HG03460 (cell line): ENCODE measurements around the gene PHYKPL.

Experiments used
- ATAC-seq: cut with Tn5 transposase; IDR thresholded peaks from one replicate; pipeline ENCODE4 v1.9.1; 2021; ENCODE audit not compliant: unreplicated experiment

Gene PHYKPL

DNA sequence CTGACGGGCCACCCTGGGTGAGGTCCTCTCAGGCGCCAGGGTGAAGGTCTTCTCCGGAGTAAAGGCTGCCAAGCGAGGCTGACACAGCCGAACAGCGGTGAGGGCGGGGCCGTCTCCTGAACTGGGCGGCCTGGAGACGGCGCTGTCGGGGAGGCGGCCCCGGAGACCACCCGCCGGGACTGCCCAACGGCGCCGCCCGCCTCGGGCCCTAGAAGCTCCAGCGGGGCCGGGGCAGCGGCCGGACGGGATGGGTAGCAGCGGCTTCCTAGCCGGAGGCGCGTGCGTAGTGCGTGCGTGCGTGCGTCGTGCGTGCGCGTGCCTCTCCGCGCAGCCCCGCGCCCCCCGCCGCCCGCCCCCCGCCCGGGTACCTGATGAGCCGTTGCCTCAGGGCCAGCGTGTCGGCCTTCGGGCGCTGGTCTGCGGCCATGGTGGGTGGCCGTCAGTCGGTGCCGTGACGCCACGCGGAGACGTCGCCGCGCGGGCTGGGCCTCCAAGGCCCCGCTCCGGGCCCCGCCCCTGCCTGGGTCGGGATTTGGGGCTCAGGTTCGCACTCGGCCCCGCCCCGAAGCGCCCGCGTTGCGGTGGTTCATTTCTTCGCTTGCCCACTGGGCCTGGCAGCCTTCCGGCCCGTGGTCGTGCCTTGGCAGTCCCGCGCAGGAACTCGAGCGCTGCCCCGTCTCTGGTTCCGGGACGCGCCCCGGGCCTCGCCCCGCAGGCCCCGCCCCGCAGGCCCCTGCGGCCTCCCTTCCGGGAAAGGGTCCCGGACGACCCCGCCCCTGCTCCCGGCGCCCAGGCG is at the start of gene PHYKPL:
Gene PHYKPL, minus strand, starts transcription at position 679 of the 796 bp plus-strand sequence. Its CDS starts 252 bp downstream, at position 427.
- ATAC-seq, result peak; percentile 61

GRCh38 chr5:178282391-178282790 is 49.8 kb upstream of the PHYKPL start:
- no peak for ATAC-seq

- ATAC-seq, result no peak
Observed at GRCh38 chr5:178281331-178281730, 48.7 kb upstream of the PHYKPL start.

DNA sequence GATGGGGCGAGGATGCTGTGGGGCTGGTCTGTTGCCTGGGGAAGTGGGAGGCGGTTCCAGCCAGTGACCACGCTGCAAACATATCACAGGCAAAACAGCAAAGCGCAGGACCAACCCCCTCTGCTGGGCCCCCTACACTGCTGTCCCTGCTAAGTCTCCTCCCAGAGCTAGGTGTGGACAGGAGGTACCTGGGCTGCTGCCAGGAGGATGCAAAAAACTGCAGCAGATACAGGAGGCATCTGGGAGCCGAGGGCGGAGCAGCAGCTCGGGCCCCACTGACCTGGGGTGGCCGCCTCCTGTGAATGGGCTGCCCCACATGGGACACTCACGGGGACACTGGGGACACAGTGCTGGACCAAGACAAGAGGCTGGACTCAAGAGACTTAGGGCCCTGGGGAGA is 48.0 kb upstream of the PHYKPL start:
- ATAC-seq, result no peak

DNA sequence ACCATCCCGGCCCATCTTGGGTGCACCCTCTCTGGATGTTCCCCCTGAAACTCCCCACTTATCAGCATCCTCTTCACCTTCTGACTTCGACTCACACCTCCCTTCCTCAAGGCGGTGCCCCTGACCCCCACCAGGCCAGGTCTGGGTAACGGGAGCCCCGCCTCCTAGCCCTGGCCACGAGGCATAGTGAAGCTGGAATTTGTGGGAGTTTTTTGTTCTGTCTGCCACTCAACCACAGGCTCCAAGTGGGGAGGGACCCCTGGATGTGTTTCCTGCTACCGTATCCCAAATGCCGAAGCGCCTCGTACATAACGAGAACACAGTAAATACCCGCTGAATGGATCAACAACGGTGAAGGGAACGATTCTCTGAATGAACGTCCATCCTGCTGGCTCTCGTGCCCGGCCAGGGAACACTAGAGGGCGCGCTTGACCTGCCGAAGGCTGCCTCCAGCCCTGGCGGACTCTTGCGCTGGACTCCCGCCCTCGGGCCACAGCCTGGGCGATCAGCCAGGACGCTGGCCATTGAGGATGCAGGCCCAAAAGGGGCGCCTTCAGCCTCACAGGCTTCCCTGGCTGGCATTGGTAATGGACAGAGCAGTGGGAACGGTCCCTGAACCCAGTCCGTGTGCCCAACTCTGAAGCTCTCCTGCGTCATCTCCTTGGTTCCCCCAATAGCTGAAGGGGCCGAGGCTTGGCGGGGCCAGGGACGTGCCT is 47.3 kb upstream of the PHYKPL start:
- peak; percentile 79 for ATAC-seq

- ATAC-seq, result no peak
Observed at GRCh38 chr5:178279026-178279722, 46.6 kb upstream of the PHYKPL start.

- no peak for ATAC-seq
Observed at GRCh38 chr5:178278358-178279023, 45.9 kb upstream of the PHYKPL start.

DNA sequence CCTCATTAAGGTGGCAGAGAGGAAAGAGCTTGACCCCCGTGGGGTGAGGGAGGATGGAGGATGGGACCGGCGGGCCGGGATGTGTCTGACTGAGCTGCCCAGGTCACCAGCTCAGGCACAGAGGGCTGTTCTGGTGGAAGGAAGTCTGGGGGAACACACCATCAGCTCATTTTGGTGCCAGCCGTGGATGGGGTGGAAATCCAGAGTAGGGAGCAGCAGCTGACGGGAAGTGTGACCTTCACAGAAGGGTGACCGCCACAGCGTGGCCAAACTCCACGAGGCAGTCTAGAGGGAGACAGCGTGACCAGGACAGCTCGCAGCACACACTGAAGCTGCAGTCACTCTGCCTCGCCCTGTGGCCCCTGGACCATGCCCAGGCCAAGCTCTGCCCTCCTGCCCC is 45.3 kb upstream of the PHYKPL start:
- ATAC-seq, result no peak

- no peak for ATAC-seq
Observed at GRCh38 chr5:178277346-178277745, 44.7 kb upstream of the PHYKPL start.

DNA sequence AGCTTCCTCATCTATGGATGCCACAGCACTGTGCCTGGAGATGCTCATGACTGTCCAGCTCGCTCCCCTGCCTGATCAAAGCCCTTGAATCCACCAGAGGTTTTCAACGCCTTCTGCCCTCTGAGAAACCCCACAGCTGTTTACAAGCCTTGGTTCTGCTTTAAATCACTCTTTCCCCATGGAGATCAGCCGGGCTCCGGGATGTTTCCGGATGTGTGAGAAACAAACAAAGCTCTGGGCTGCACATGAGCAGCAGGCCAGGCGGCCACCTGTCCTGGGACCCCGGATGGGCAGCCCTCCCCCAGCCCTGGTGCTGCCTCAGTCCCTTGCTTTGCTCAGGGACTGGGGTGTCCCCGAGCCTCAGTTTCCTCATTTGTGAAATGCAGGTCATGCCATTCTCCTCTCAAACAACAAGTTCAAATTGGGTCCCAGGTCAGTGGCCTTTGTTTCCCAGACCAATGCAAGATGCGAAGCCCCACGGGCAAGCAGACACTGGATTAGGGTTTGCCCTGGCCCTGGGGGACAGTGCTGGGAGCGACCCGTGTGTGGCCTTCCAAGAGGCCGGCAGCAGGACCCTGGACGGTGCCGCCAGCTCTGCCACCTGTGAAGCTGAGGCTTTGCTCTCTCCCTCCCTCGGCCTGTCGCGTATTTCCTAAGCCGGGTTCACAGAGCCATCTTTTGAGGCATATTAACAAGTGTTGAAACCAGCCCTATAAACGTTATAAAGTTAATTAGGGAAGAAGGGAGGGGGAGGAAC is 42.4 kb upstream of the PHYKPL start:
- no peak for ATAC-seq

DNA sequence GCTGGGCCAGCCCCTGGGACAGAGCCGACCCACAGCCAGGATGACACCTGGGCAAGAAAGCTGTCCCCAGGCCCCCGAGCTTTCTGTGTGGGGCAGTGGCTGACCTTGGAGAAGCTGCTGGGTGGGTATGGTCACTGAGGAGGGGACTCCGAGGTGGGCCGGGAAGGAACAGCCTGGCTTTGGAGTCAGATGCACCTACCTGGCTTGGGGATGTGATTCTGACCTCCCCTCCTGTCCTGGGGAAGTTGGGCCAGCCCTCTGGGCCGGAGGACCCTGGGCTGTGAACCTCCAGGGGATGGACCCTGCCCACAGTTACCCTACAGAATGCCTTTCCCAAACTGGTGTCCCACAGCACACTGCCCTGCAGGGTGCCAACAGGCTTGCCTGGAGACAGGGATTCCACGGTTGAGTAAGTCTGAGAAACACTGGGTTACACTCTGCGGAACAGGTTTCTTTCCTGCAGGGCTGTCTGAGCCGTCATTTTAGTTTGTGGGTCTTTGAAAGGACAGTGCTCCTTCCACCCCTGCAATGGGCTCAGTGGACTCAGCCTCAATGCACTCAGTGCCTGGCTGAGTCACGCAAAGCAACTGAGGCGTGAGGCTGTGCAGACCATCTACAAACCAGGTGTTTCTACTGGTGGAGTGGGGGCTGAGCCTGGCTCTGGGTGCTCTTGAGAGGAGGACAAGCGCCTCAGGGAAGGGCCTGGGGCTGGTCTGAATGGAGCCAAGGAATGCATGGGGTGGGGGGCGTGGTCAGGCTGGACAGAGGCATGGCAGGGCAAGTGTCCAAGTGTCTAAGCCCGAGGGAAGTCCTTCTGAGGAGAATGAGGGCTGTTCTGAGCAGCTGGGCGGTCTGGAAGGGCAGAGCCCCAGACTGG is 41.3 kb upstream of the PHYKPL start:
- ATAC-seq, result no peak

- ATAC-seq, result no peak
Observed at GRCh38 chr5:178273041-178273440, 40.4 kb upstream of the PHYKPL start.

- ATAC-seq, result no peak
Observed at GRCh38 chr5:178272591-178272990, 40.0 kb upstream of the PHYKPL start.

DNA sequence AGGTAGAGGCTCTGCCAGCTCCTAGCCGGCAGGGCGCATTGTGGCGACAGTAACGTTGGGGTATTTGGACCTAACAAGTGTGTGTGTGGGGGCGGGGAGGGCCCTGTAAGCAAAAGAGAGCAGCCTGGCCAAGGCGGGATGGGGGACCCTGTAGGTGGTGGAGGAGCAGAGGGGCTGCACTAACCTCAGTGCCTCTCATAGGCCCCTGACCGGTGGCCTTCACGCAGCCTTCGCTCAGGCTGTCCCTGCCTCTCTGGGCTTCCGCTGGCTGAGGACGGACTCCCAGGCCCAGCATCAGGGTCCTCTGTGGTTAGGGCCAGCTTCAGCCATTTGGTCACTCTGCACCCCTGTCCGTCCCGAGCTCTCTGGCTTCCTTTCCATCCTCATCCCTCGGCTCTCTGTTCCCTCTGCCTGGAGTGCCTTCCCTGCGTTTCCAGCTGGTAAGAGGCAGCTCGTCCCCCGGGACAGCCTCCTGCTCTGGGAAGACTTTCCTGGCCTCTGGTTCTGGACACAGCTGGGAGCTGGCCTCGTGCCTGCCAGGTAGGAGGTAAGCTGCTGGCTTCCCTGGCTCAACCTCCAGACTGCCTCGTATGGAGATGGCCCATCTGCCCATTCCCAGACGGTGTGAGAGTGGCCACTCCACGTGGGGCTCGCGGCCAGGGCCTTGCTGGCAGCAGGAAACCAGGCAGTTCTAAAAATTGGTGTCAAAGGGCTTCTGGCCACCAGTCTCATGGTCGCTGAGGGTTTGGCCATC is 39.3 kb upstream of the PHYKPL start:
- ATAC-seq, result no peak

GRCh38 chr5:178271231-178271630 is 38.6 kb upstream of the PHYKPL start:
- ATAC-seq, result no peak

GRCh38 chr5:178269499-178269898 is 36.9 kb upstream of the PHYKPL start:
- ATAC-seq, result no peak

- ATAC-seq, result no peak
Observed at GRCh38 chr5:178267876-178268275, 35.3 kb upstream of the PHYKPL start.

- no peak for ATAC-seq
Observed at GRCh38 chr5:178267245-178267644, 34.6 kb upstream of the PHYKPL start.

DNA sequence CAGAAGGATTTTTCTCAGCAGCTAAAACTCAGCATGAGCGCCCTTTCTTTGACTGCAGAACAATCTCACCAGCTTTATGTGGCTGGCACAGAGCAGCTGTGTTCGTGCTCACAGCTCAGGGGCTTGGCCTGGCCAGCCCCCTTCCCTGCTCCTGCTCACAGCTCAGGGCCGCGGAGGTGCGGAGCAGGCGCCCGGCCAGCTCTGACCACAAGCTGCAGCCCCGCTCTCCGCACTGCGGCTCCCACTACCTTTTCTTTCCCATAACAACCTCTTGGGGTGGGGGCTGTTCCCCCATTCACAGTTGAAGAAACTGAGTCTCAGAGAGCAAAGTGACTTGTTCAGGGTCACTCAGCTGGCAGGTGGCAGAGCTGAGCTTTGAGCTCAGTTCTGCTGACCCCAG is 34.0 kb upstream of the PHYKPL start:
- no peak for ATAC-seq
